HG03469 (cell line): ENCODE results near the gene ACSM6.
A peak's percentile ranks its signal among the peaks of the same experiment; 100 is the strongest.

Experiments
- ATAC-seq: cut with Tn5 transposase; IDR thresholded peaks from one replicate; pipeline ENCODE4 v1.9.1; 2021; ENCODE audit warnings: mild to moderate bottlenecking, moderate library complexity, moderate number of reproducible peaks; ENCODE audit not compliant: unreplicated experiment

Gene ACSM6

DNA sequence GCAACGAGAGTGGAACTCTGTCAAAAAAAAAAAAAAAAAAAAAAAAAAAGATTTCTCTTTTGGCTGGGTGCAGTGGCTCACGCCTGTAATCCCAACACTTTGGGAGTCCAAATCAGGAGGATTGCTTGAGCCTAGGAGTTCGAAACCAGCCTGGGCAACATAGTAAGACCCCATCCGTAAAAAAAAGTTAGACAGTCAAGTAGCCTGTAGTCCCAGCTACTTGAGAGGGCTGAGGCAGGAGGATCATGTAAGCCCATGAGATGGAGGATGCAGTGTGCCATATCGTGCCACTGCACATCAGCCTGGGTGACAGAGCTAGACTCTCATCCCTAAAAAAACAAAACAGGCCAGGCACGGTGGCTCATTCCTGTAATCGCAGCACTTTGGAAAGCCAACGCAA, 71.5 kb downstream of the ACSM6 start:
- no peak for ATAC-seq

DNA sequence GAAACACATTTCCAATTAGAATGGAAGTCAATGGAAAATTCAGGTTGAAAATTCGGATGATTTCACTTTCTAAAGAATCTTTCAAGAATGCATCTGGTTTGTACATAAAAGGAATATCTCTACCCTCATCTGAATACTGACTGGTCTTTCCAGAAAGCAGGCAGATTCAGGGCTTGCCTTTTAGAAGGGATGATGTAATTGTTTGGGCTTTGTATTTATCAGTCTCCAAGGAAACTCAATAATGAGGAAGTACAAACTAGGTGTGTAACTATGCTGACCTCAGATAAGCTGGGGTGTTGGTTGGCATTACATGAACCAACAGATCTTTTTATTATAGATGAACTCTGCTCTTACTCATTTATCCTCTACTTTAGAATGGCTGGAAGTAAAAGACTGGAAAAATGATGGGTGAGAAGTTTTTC, 72.6 kb downstream of the ACSM6 start:
- ATAC-seq, result peak; percentile 87

DNA sequence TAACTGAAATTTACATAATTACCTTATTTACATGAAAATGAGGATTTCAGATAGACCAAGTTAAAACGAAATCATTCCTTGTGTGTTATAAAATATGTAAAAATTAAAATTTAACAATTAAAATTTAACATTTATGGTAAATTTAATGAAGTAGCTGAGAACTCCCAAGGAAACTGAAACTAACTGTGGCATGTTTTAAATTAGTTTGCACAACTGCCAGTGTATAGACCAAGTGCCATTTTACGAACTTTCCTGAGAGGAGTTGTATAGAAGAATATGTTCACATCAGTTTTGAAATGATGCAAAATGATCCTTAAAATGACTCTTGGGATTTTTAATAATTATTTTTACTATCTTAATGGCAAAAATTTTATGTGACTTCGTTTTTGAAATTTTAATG, 73.2 kb downstream of the ACSM6 start:
- ATAC-seq, result no peak

DNA sequence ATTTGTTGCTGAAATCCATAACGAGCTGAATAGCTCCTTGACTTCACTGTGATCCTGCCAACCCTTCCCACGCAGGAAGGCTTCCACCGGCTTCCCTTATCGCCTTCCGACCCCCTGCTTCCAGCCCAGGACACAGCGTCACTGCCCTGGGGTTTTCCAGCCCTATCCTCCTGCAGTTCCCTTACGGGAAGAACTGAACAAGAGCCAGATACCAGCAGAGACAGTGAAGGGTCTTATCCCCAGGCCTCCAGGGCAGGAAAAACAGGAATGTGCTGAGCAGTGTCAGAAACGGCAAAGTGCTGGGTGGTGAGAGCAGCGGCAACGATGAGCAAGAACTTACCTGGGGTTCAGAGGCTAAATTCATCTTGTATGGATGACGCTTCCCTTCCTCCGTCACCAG, 74.4 kb downstream of the ACSM6 start:
- no peak for ATAC-seq

DNA sequence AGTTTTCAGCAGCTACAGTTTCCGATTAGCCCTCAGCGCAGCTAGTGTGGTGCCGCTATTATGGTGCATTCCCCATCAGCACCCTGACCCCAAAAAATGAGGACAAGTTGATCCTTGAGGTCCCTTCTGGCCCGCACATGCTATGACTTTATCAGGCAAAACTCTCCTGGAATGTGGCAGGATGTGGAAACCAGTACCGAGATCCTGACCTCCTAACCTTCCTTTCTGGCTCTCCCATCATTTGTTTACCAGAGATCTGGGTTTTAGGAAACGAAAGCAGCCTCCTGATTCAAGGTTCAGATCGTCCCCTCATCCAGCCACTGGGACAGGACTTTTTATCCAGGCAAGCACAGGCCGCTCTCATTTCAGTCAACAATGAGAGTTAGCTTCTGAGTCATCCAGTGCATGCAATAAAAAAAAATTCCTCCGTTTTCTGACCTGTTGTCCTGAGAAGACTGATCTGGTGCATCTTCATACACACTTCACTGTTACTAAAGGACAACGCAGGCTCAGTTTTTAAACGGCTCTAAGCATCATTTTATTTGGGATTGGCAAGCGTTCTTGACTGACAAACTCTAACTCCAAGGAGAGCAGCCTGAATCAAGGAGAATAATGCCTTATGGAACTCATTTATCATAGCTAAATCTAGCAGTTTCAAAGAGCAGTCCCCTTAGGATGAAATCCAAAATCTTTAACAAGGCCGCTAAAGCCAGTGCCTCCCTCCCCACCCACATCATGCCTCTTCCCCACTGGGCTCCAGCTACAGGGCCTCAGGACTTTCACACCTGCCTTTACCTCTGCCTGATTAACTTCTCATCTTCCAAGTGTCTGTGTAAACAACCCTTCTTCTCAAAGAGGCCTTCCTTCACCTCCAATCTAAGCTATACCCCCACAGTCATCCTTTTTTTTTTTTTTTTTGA, 79.6 kb downstream of the ACSM6 start:
- ATAC-seq, result no peak

DNA sequence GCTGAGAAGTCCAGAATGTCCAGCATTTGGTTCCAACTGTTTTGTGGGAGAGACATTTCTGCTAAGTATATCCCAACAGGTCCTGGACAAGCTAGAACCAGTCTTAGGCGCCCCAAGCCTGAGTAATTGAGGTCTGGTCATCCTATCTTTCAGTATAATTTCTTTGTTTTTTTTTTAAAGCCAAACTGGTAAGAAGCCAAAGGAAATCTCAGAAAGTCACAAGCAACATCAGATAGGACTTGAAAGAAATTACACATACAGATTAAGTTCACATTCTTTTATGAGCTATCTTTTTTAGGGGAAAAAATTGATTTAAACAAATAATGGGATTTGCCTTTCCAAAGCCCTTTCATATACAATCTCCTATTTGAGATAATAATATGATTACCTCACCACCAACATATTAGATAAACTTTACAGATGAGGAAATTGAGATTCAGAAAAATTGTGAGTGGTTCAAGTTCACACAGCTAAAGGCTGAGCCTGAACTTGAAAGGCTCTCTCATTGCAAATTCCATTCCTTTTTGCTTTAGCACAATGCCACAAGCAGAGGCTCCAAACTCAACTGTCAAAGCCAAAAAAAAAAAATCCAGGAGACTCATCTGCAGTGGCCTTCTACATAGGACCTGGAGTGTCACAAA, 81.8 kb downstream of the ACSM6 start:
- ATAC-seq, result no peak

DNA sequence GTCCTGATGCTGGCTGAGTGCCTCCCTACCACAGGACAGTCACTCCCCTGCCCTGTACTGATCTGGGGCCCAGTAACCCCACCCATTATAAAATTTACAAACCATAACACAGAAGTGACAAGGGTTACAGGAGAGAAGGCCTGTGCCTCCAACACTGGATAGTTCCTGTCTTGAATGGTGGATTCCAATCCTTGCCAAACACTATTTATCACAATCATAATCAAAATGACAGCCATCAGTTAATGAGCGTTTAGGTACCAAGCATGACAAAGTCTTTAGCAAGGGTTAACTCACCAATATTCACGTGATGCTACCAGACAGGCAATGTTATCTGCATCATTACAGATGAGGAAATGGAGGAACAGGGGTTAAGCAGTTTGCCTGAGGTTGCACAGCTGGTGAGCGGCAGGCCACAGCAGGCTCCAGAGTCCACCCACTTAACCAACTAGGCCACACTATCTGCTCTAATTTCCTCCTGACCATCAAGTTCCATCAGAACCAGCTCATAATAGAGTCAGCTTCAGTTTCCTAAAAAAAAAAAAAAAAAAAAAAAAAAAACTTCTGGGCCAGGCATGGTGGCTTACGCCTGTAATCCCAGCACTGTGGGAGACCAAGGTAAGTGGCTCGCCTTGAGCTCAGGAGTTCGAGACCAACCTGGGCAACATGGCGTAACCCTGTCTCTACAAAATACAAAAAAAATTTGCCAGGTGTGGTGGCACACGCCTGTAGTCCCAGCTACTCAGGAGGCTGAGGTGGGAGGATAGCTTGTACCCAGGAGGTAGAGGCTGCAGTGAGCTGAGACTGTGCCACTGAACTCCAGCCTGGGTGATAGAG, 82.5 kb downstream of the ACSM6 start:
- no peak for ATAC-seq

DNA sequence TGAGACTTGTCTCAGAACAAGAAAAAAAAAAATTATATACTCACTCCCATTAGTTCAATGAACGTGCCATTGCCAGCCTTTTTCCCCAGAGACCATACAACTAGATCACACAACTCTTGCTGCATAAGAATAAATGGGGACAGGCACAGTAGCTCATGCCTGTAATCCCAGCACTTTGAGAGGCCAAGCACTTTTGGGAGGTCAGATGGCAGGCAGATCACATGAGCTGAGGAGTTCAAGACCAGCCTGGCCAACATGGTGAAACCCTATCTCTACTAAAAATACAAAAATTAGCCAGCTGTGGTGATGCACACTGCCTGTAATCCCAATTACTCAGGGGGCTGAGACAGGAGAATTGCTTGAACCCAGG, 83.1 kb downstream of the ACSM6 start:
- no peak for ATAC-seq

DNA sequence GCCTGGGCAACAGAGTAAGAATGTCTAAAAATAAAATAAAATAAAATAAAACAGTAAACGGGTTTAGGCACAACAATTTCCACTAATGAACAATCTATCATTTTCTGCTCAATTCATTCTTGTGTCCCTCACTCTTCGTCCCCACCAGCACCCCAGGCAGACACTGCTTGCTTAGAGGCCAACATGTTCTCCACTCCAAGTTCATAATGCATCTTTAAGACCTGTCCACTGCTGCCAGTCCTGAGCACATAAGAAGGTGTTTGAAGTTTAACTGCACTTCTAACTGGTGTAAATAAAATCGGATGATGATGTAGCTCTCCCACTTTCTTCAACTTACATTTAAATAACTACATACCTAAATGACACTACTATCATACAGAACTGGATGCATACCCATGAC, 83.6 kb downstream of the ACSM6 start:
- no peak for ATAC-seq
